GM20000 (cell line): Measurements from ENCODE around the gene LRRC7.

Source experiments
- DNase-seq: peaks from one replicate; pipeline ENCODE4 v3.0.0; 2012; ENCODE audit warnings: low spot score
- CTCF ChIP-seq: IDR thresholded peaks from 2 replicates; pipeline ENCODE4 v1.5.1; 2012; ENCODE audit warnings: mild to moderate bottlenecking, control low read depth; ENCODE audit errors: extremely low read depth, missing control alignments

LRRC7 gene

GRCh38 chr1:69967245-69967766 lies 399.6 kb downstream of the LRRC7 start:
- no peak for TF ChIP-seq CTCF
- no peak for DNase-seq

GRCh38 chr1:69976896-69977295 lies 409.2 kb downstream of the LRRC7 start:
- no peak for DNase-seq
- no peak for TF ChIP-seq CTCF

DNA sequence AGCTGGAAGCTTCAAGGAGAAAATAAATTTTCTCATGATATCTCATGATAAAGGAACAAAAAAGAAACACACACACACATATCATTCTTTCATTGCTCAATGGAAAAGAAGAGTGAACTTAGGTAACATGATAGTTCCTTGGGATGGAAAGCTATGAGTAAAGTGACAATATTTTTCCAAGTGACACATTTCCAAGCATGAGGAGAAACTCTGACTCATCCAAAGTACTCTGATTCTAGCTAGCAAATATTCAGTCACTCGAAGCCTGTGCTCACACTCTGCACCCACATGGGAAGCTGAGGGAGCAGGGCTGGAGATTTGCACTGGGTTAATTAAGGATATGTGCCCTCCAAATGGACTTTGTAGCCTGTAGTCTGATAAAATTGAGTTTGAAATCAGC lies 415.3 kb downstream of the LRRC7 start:
- DNase-seq: no peak
- no peak for TF ChIP-seq CTCF

- no peak for TF ChIP-seq CTCF
Observed at GRCh38 chr1:69985376-69985775, 417.7 kb downstream of the LRRC7 start.

DNA sequence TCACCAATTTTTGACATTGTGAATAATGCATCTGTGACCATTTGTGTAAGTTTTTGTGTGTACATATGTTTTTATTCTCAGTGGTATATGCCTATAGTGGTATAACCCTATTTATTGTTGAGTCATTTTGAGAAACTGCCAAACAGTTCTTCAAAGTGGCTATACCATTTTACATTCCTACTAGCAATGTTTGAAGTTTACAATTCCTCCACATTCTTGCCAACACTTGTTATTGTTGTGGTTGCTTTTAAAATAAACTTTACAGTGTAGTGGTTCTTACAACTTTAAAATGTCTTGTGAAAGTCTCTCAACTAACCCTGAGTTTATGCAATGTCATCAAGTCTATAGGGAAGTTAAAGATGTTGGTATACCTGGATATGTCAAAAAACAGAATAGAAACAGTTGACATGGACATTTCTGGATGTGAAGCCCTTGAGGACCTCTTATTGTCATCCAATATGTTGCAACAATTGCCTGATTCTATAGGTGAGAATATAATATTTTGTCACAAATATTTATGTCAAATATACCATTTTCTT lies 418.2 kb downstream of the LRRC7 start:
- DNase-seq: no peak
- no peak for TF ChIP-seq CTCF

More at GRCh38 chr1:69985376-69985775, 417.7 kb downstream of the LRRC7 start:
- DNase-seq: no peak

DNA sequence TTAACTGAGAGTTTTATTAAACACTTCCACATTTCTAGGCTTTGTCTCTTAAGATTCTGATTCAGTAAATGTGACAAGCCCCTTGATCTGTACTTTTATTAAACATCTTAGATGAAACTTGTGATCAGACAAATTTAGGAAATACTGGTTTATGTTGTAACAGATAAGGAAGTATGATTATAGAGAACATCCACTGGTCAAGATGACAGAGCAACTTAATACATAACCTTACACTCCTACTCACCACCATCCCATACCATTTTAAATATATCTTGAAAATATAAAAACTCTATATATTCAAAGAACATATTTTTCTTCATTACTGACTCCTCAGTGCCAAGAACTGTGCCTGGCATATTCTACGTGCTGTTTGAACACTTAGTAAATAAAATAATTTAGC lies 420.2 kb downstream of the LRRC7 start:
- no peak for DNase-seq
- TF ChIP-seq CTCF: no peak

GRCh38 chr1:69991644-69992043 lies 423.9 kb downstream of the LRRC7 start:
- DNase-seq: no peak
- TF ChIP-seq CTCF: no peak
